ENCODE measurements around the gene GNAI1.
"Not testable (repeated sequence)": the region's sequence is repeated elsewhere in the genome, so short reads cannot be mapped to it uniquely, and the experiment has no call there.

GNAI1 gene

GRCh38 chr7:80132594-80132993, 2.0 kb upstream of the GNAI1 start:
- no peak for DNase-seq (ENCODE audit: low spot score)

DNA sequence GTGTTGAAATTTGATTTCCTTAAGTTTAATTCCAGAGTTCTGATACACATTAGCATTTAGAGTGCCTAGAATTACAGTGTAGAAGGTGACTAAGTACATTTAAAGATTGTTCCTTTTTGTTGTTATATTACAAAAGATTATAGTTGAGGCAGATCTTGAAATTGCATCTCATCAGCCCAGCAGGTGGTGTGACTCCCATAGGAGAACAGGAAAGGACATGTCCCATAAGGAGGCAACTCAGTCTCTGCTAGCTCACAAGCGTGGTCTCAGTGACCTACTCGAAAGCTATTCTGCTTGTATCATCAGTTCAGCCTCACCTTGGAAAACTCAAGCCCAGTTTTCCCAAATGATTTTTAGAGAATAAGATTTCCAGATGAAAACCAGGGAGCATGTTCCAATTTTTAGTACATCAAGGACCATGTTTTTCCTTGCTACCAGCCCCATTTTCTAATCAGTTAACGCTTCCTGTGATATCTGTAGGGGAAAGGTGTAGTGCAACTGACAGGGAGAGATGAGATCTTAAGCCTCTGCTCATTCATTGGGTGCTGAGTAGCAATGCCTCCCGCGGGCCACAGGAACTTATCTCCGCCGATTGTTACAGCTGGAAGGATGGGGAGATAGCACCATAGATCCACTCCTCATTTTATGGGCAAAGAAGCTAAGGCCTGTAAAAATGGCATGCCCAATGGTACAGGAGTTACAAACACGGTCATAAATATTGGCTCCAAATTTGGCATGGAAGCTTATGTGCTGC, 1.1 kb upstream of the GNAI1 start:
- no peak for DNase-seq (ENCODE audit: low spot score)

GRCh38 chr7:80134115-80134535, 506 bp upstream of the GNAI1 start:
- DNase-seq (ENCODE audit: low spot score), result no peak

DNA sequence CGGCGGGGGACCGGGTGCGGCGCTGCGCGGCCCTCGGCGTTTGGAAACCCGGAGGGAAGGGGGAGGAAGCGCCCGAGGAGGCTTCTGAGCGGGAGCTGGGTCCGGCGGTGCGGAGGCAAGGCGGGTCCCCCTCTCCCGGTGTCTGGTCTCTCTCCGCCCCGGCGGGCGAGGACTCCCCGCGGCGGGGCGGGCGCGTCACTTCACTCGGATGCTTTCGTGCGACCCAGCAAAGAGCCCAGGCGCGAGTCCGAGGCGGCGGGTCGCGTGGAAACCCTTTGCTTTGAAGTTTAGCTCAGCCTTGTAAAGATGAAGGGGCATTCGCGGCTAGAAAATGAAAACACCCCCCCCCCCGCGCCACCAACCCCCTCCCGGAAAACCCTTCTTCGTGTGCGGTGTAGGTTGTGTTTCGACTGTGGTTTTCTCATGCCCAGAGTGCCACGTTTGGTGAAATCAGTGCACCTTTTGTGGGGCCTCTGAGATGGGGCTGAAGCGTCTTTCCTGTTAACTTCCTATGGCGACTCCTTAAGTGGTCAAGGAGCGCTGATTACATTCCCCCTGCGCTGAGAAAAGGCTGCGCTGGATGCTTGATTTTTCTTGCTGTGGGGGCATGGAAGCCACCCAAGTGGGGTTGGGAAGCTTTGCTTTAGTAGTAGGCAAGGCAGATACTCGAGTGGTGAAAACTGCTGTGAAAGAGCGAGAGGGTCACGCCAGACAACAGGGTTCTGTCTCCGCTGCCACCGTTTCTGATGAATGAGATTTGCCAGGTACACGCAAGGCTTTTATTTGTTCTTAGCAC, 876 bp downstream of the GNAI1 start:
- DNase-seq (ENCODE audit: low spot score), result no peak

DNA sequence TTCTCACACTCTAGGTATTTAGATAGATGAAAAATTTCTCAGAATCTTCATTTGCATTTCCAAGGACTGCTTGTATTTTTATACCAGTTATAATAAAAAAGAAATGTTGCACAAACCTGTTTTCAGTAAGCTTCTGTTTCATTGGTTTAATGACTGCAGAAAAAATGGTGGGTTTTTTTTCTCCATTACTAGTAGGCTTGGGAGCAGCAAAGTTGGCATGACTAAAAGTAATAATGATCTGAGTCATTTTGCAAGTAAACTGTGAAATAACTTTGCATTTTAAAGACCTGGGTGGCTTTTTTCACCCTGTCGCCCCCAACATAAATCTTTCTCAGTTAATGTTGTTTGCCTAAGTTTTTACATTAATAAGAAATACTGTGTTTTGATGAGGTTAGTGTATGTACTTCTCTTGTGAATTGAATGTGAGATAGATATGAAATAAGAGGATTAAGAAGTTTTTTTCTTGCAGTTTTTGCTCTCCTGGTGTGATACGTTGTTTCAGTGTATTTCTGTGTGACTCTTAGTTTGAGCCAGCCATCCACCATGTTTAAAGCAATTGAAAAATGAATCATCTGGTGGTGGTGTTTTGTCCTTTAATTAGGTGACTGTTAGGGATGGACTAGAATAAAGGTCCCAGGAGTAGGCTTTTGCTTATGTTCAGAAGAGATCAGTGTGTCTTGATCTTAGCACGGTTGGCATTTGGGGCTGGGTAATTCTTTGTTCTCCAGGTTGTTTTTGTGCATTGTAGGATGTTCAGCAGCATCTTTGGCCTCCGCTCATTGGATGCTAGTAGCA, 1.8 kb downstream of the GNAI1 start:
- DNase-seq (ENCODE audit: low spot score), result no peak

DNA sequence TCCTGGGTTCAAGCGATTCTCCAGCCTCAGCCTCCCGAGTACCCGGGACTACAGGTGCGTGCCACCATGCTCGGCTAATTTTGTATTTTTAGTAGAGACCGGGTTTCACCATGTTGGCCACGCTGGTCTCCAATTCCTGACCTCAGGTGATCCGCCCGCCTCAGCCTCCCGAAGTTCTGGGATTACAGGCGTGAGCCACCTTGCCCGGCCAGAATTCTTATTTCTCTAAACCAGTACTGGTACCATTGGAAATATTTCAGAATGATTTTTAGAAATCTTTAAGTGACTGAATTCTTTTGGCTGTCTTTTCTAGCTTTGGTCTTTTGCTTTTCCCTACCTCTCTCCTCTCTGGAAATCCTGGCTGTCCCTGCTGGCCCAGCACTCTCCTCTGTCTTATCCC, 2.8 kb downstream of the GNAI1 start:
- DNase-seq (ENCODE audit: low spot score), result no peak

- DNase-seq (ENCODE audit: low spot score), result no peak
Observed at GRCh38 chr7:80139236-80139635, 4.6 kb downstream of the GNAI1 start.

DNA sequence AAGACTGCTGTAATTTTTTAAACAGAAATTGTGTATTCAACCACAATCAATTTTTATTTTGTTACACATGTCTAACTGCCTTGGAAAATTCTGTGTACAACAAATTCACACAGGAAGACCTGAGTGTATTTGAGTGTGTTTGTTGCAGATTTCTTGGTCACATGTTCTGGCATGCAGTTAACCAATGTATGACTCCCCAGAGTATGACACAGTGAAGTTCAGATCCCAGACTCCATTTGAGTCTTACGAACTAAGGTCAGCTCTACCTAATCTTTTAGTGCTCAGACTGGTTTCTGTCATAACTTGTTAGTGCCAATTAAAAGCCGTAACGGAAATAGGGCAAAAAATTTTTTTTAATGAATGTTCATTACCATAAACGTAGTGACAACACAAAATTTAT, 5.8 kb downstream of the GNAI1 start:
- no peak for DNase-seq (ENCODE audit: low spot score)

- no peak for DNase-seq (ENCODE audit: low spot score)
Observed at GRCh38 chr7:80141376-80141775, 6.7 kb downstream of the GNAI1 start.

DNA sequence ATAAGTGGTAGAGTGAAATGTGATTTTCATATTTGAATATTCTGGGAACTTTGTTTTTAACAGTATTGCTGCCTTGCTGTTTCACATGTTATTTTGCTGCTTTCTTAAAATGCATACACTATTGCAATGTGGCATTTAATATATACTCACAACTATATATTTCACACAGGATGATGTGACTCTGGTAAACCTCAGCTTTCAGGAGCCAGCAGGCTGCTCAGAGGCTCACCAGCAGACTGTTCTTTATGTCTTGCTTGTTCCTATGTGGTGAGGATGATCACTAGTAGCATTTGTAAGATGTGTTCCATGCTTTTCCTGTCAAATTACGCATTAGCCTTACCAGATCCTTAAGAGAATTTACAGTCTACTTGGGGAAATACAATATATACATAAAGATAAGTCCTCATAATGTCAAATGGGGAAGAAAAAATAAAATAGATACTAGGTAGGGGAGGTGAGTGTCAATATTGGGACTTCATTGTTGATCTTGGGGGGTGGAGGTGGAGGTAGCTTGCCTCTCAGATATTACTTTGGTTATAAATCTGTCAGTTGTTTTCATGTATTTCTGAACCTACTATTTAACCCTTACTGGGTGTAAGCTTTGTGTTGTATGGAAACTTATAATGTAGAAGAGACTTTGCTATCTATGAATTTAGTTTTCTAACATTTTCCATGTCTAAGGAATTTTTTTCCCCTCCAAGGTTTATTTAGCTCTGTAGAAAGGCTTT, 8.4 kb downstream of the GNAI1 start:
- DNase-seq (ENCODE audit: low spot score), result no peak

GRCh38 chr7:80145780-80146422, 11.3 kb downstream of the GNAI1 start:
- DNase-seq (ENCODE audit: low spot score), result no peak

- no peak for DNase-seq (ENCODE audit: low spot score)
Observed at GRCh38 chr7:80146545-80147182, 12.0 kb downstream of the GNAI1 start.

DNA sequence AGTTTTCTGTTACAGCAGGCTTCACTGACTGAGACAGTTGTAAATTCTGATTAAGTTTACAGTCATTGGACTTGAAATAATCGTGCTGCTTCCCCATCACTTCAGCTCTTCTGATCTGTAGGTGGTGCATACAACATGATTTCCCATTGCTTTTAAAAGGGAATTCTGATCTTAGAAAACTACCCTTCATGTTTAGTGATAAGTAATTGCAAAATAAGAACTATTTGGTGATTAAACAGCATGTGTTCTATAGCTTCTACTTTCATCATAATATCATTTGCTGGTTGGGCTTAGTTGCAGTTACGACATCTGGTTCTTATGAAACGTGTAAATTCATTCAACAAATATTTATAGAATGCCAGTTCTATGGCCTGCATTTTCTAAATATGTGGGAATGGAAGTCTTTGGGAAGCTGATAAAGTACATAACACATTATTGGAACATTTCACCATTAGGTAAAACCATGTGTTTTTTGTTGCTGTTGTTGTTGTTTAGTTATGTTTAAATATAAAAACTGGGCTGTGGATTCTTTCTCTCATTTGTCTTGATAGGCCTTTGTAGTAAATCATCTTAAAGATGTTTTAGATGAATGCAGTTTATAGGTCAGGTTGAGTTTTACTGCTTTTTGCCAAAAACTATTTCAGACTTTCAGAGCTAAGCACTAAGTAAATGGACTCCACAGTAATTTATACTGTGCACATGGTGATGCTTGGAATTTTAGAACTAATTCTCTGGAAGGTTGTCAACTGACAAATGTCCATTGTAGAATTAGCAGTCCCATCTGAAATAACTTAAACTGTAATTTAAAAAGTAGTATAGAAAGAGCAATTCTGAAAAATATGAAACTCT, 13.1 kb downstream of the GNAI1 start:
- DNase-seq (ENCODE audit: low spot score), result no peak

DNA sequence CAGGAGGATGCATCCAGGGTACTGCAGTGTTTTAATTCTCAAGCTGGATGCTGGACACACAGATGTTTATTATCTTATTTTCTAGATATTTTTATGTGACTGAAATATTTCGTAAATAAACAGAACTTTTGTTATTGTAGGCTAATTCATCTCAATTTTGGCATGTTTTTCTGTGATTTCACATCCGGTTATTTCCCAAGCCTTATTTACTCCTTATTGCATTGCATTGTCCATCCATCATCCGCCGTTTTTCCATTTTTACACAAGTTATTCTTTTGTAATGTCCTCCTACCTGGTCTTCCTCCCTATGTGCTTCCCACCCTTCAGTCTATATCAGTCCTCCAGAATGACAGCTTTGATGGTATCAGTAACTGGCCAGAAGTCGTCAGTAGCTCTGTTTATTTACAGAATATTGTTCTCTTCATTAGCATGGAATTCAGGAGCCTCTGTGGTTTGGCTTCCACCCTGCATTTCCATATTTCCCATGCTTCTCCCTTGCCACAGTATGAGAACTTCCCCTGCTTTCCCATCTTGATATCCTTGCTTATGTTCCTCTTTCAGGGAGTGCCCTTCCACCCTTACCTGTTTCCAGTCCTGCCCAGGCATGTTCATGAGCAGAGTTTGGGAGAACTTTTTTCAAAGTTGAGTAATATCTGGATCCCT, 16.1 kb downstream of the GNAI1 start:
- no peak for DNase-seq (ENCODE audit: low spot score)

GRCh38 chr7:80151274-80151665, 16.6 kb downstream of the GNAI1 start:
- DNase-seq (ENCODE audit: low spot score), result no peak

DNA sequence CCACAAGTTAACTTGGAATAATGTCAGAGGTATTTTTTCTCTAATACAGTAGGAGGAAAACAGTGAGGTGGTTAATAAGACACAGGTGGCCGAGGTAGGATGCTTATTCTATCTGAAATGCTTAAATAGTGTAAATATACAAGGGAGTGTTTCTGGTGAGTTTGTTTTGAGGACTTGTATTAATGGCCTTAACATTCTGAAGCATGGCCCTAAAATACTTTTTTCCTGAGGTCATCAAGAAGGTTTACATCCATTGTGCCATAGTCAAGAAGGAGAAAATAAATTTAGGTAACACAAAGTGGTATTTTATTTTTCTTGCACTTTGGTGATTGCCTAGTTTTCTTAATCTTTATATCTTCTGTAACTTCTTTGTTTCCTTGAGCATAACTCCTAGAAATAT, 18.8 kb downstream of the GNAI1 start:
- DNase-seq (ENCODE audit: low spot score), result no peak

DNA sequence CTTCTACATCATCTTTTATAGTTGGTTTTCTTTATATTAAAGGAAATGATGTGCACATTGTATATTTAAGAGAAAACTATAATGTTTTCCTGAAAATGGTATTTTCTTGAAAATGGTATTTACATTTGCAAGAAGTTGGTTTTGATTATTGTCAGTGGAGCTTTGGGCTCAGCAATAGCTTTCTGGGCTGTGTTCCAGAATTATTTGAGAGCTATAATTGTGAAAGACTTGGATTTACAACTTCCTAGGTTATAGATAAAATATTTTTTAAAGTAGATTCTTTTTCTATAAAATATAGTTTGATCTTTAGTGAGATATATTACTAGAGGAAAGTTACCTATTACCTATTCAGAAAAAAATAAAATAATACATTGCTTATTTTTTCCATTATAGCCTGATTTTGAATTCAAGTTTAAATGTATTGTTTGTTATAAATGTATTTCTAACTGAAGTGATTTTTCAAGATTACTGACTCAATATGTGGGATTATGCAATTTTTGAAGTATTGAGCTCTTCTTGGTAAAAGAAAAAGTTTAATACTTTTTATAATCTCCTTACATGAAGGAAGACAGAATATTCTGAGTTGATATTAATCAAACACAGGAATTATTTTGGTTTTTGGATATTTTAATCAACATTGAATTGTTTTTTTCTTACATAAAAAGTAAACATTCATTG, 20.2 kb downstream of the GNAI1 start:
- DNase-seq (ENCODE audit: low spot score), result no peak

DNA sequence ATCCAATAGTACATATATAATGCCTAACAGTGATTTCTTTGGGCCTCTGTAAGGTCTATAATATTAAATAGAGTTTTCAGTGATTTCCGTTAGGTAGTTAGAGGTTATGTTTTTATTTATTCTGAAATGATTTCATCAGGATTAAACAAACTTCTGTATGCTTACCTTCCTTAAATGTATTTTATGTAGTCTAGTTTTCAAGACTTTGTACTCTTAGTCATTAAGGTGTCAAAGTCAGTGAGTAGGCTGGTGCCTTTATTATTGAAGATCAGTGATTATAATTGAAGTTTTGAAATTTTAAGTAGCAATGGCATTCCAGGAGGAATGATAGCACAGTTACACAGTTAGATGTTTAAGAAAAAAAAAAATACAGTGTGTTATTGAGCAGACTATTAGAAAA, 20.7 kb downstream of the GNAI1 start:
- no peak for DNase-seq (ENCODE audit: low spot score)

DNA sequence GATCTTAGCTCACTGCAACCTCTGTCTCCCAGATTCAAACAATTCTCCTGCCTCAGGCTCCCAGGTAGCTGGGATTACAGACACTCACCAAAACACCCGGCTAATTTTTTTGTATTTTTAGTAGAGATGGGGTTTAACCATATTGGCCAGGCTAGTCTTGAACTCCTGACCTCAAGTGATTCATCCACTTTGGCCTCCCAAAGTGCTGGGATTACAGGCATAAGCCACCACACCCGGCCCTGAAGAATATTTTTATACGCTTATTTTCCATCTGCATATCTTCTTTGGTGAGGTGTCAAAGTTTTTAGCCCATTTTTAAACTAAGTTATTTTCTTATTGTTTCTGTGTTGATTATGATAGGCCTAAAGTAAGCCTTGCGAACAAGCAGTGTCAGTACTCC, 23.1 kb downstream of the GNAI1 start:
- not testable (repeated sequence) for DNase-seq (ENCODE audit: low spot score)
